ENCODE data around the gene KAT2A.

Gene KAT2A

GRCh38 chr17:42092939-42093338 is 28.2 kb downstream of the KAT2A start:
- no peak overlapping the region for H3K4me3 Mint-ChIP-seq
- H3K4me1 Mint-ChIP-seq, result peaks cover 11% of the 10 kb centered on the region
- DNase-seq, result no peak
- H3K27ac Mint-ChIP-seq, result peak overlapping the region in 1 of 2 donors; percentile 73
- no peak for ATAC-seq
- H3K9me3 Mint-ChIP-seq, result no peaks in the 10 kb centered on the region
- peaks cover 60% of the 10 kb centered on the region for H3K27me3 Mint-ChIP-seq

DNA sequence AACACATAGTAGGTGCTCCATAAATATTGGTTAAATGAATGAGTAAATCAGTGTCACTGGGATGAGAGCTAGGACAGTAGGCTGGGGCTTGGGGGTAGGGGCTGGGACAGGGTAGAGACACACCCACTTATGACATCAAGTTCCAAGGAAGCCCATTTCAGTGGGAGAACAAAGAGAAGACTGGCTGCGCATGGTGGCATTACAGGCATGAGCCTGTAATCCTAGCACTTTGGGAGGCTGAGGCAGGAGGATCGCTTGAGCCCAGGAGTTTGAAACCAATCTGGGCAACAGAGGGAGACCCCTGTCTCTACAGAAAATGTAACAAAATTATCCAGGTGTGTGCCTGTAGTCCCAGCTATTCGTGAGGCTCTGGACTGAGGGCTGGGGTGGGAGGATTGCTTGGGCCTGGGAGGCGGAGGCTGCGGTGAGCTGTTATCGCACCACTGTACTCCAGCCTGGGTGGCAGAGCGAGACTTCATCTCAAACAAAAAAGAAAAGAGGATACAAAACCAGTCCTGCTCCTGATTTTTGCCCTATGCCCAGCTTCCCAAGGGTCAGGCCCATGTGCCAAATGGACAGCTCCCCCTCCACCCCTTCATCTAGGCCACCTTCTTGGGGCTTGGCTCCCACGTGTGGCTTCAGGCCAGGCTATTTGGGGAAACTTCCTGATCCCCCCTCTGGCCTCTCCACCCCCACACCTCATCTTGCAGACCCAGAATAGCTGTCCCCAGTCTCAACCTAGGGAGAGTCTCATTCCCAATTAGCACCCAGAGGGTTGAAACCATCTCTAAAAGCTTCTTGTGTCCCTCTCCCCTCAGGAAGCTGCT is 30.0 kb downstream of the KAT2A start:
- Mint-ChIP-seq H3K4me3 (no peak overlapping the region), H3K9me3 (no peaks in the 10 kb centered on the region), H3K4me1 (no peaks in the 10 kb centered on the region), H3K27ac (no peak overlapping the region), H3K27me3 (peaks cover 42% of the 10 kb centered on the region)
- ATAC-seq (no peak), DNase-seq (no peak)

- Mint-ChIP-seq H3K4me3 (no peak overlapping the region), H3K9me3 (no peaks in the 10 kb centered on the region), H3K4me1 (no peaks in the 10 kb centered on the region), H3K27me3 (peaks cover 23% of the 10 kb centered on the region), H3K27ac (no peak overlapping the region)
- ATAC-seq, result no peak
- no peak for DNase-seq
These were observed 32.4 kb downstream of the KAT2A start for GRCh38 chr17:42088736-42089135.

DNA sequence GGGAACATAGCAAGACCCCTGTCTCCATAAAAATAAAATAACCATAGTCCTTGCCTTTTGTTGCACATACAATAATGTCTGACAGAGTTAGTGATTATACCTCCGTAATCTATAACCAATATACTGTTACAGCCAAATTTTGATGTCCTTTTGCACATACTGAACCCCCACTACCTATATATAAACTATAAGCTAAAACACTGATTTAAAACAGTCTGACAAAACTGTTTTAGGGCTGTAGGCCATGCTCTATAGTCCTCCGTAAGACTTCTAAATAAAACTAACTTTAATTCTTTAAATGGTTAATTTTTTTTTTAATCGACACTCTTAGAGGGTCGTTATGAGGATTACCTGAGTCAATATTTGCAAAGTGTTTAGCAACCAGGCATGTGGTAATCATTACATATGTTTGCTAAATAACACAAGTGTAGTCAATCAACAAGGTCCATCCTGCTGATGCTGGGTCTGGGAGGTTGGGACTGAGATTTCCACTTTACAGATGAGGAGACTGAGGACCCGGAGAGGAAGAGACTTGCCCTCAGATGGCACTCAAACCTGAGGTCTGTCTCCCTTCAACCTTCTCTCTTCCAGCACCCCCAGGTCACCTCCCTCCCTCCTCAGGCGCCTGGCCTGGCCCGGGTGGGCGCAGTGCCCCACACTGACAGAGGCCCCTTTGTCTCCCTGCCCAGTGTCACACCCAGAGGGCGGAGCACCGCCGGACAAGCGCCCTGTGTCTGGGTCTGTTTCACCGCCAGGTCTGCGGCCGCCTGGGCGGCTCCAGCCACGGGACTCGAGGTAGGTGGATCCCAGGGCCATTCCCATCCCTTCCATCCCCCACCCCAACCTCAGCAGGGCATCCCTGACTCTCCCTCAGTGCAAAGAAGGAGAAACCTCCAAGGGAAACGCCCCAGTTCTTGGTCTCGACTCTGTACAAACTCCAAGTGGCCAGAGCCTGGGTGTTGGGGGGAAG is 33.1 kb downstream of the KAT2A start:
- Mint-ChIP-seq H3K9me3 (no peaks in the 10 kb centered on the region), H3K27ac (no peak overlapping the region), H3K4me1 (no peaks in the 10 kb centered on the region), H3K27me3 (peaks cover 23% of the 10 kb centered on the region), H3K4me3 (no peak overlapping the region)
- ATAC-seq (no peak), DNase-seq (no peak)

- no peak for ATAC-seq
- no peak for DNase-seq
- Mint-ChIP-seq H3K4me3 (no peak overlapping the region), H3K4me1 (no peaks in the 10 kb centered on the region), H3K27ac (no peak overlapping the region), H3K27me3 (peaks cover 16% of the 10 kb centered on the region), H3K9me3 (no peaks in the 10 kb centered on the region)
These were observed 34.0 kb downstream of the KAT2A start for GRCh38 chr17:42087042-42087701.

DNA sequence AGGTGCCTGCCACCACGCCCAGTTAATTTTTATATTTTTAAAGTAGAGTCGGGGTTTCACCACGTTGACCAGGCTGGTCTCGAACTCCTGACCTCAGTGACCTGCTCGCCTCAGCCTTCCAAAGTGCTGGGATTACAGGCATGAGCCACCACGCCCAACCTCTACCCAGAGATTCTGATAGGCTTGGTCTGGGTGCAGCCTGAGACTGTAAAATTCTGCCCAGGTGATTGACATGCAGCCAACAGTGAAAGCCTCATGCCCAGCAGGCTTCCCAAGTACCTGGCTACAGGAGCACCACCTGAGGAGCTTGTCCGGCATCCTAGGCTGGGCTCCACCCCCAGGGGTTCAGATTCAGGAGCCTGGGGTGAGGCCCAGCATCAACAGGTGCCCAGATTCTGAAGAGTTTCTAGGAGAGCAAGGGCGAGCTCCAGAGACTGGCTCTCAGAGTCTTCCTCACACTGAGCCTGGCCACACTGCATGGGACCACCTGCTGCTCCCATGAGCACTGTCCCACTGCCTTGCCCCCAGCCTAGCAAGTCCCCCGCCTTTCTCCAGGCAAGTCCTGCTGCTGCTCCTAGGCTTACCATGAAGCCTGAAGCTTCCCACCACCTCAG is 39.5 kb downstream of the KAT2A start:
- no peaks in the 10 kb centered on the region for H3K27me3 Mint-ChIP-seq
- ATAC-seq (no peak), DNase-seq (no peak)
- H3K27ac Mint-ChIP-seq, result no peak overlapping the region
- H3K4me1 Mint-ChIP-seq, result no peaks in the 10 kb centered on the region
- H3K9me3 Mint-ChIP-seq, result no peaks in the 10 kb centered on the region
- no peak overlapping the region for H3K4me3 Mint-ChIP-seq

- H3K4me3 Mint-ChIP-seq, result no peak overlapping the region
- H3K9me3 Mint-ChIP-seq, result no peaks in the 10 kb centered on the region
- H3K4me1 Mint-ChIP-seq, result no peaks in the 10 kb centered on the region
- H3K27me3 Mint-ChIP-seq, result no peaks in the 10 kb centered on the region
- DNase-seq (no peak), ATAC-seq (no peak)
- H3K27ac Mint-ChIP-seq, result no peak overlapping the region
These were observed 41.6 kb downstream of the KAT2A start for GRCh38 chr17:42079541-42079940.

DNA sequence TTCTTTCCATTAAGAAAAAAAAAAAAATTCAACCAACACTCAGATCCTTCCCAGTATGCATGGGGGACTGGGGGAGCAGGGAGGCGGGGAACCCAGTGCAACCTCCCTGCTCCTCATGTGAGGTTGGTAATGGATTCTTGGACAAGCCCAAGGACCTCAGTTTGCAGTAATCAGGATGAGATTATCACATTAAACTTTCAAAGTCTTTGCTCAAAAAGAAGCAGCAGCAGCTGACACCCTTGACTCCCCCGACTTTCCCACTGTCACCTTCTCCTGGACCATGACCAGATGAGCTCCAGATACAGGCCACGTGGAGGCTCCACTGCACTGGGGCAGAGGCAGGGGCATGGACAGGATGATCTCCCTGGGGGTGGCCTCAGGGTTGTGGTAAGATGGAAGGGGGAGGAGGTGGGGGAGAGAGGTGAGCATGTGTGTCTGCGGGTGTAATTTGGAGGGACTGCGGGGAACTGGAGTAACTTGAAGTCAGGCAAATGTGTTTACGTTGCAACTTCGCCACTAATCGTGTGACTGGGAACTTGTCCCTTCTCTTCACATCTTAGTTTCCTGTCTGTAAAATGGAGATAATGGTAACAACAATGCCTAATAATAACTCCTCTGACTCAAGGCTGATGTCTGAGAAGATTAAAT is 42.6 kb downstream of the KAT2A start:
- H3K4me1 Mint-ChIP-seq, result peaks cover 1% of the 10 kb centered on the region
- no peak overlapping the region for H3K4me3 Mint-ChIP-seq
- H3K27me3 Mint-ChIP-seq, result peaks cover 7% of the 10 kb centered on the region

DNA sequence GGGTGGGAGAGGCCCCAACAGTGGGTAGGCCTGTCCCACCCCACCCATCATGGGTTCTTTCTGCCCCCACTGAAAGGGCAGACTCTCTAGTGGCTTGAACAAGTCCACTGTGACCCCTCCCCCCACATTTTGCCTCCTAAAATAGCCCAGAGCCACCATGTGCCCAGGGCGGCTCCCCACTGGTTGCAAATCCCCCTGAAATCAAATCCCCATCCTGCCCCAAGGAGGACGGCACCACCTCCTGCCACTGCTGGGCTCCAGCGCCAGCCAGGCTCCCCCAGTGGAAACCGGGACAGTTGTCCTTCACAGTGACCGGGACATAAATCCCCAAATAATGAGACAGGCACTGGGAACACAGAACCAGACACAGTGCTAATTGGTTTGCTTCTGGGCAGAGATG is 43.4 kb downstream of the KAT2A start:
- no peak overlapping the region for H3K4me3 Mint-ChIP-seq
- no peak for DNase-seq
- H3K4me1 Mint-ChIP-seq, result peaks cover 9% of the 10 kb centered on the region
- H3K9me3 Mint-ChIP-seq, result no peaks in the 10 kb centered on the region
- peaks cover 15% of the 10 kb centered on the region for H3K27me3 Mint-ChIP-seq
- no peak for ATAC-seq
- no peak overlapping the region for H3K27ac Mint-ChIP-seq

More for the DNA sequence above, 42.6 kb downstream of the KAT2A start:
- Mint-ChIP-seq H3K27ac (no peak overlapping the region), H3K9me3 (no peaks in the 10 kb centered on the region)
- no peak for ATAC-seq
- no peak for DNase-seq

GRCh38 chr17:42076797-42077559 is 44.2 kb downstream of the KAT2A start:
- Mint-ChIP-seq H3K27ac (no peak overlapping the region), H3K9me3 (no peaks in the 10 kb centered on the region), H3K4me1 (peaks cover 12% of the 10 kb centered on the region), H3K27me3 (peaks cover 18% of the 10 kb centered on the region), H3K4me3 (no peak overlapping the region)
- ATAC-seq (no peak), DNase-seq (no peak)

DNA sequence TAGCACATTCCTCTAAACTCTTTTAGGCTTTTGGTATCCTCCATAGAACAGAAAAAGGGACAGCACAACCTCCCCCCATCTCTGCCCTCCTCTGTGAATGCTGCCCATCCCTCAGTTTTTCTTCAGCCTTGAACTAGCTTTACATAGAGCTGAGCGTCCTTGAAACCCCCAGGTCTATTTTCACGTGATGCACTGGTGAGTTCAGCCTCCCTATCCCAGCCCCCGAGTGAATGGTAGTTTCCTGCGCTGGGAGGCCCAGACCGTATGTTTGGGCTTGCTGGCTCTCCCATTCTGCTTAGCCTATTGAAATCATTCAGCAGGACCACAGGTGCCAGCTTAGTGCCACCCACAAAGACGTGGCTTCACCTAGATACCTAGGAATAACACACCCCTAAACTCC is 45.4 kb downstream of the KAT2A start:
- no peak overlapping the region for H3K27ac Mint-ChIP-seq
- H3K9me3 Mint-ChIP-seq, result no peaks in the 10 kb centered on the region
- DNase-seq (no peak), ATAC-seq (no peak)
- peaks cover 28% of the 10 kb centered on the region for H3K27me3 Mint-ChIP-seq
- no peak overlapping the region for H3K4me3 Mint-ChIP-seq
- peaks cover 20% of the 10 kb centered on the region for H3K4me1 Mint-ChIP-seq

GRCh38 chr17:42072323-42073187 is 48.6 kb downstream of the KAT2A start:
- H3K9me3 Mint-ChIP-seq, result no peaks in the 10 kb centered on the region
- DNase-seq, result no peak
- peaks cover 28% of the 10 kb centered on the region for H3K27me3 Mint-ChIP-seq
- peak; percentile 47 for ATAC-seq
- H3K27ac Mint-ChIP-seq, result peak overlapping the region; percentile 9 to 83
- H3K4me1 Mint-ChIP-seq, result peaks cover 20% of the 10 kb centered on the region
- peak overlapping the region; percentile 80 to 81 for H3K4me3 Mint-ChIP-seq

DNA sequence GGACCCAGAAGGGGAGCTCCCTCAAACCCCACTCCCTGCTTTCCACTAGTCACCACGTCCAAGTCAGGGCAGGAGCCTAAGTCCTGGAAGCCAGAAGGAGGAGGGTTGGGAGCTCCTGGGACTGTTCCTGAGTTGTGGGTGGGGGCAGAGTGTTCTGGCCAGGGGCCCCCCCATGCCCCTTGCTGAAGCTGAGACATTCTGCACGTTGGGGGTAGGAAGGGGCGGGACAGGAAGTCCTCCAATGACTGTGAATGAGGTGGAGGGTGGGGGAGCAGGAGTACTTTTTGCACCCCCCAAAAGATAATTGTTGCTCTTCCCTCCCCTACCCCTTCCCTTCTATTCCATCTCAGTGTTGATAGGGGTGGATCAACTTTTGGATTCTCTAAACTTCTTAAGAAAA is 49.4 kb downstream of the KAT2A start:
- H3K27ac Mint-ChIP-seq, result peak overlapping the region; percentile 72 to 84
- DNase-seq, result no peak
- H3K9me3 Mint-ChIP-seq, result no peaks in the 10 kb centered on the region
- H3K4me3 Mint-ChIP-seq, result peak overlapping the region; percentile 78 to 80
- peak; percentile 50 for ATAC-seq
- H3K27me3 Mint-ChIP-seq, result peaks cover 28% of the 10 kb centered on the region
- peaks cover 20% of the 10 kb centered on the region for H3K4me1 Mint-ChIP-seq
